Activated CD4-positive, alpha-beta T cell treated with anti-CD3 and anti-CD28 coated beads, Interleukin-2, Interleukin-6, amounts not matched to agents 100 ng/mL and 50 ng/mL, durations not matched to agents 16 hours and 8 hours (primary cell): ENCODE measurements around the gene NMRK1.

ENCODE experiments used
- DNase-seq: peaks from one replicate; pipeline ENCODE4 v3.0.0-alpha.2; 2020

The NMRK1 gene

GRCh38 chr9:75087824-75088645, at the start of gene NMRK1, which contains the start of gene OSTF1:
Gene NMRK1 (minus strand): TSS chr9:75088155. CDS start chr9:75083115, 5,040 bp downstream.
Gene OSTF1 (plus strand): TSS chr9:75088514. CDS start chr9:75088693, 179 bp downstream.
- DNase-seq = peak; percentile 97

- no peak for DNase-seq
Measured at GRCh38 chr9:75134495-75134894, 46.5 kb upstream of the NMRK1 start.

GRCh38 chr9:75133396-75133795, 45.4 kb upstream of the NMRK1 start:
- no peak for DNase-seq

- no peak for DNase-seq
Measured at GRCh38 chr9:75132244-75132643, 44.3 kb upstream of the NMRK1 start.

- DNase-seq = no peak
Measured at GRCh38 chr9:75131700-75132099, 43.7 kb upstream of the NMRK1 start.

- no peak for DNase-seq
Measured at GRCh38 chr9:75130621-75131230, 42.8 kb upstream of the NMRK1 start.

GRCh38 chr9:75130172-75130571, 42.2 kb upstream of the NMRK1 start:
- DNase-seq = no peak

- DNase-seq = peak; percentile 76
Measured at GRCh38 chr9:75128535-75128934, 40.6 kb upstream of the NMRK1 start.

- DNase-seq = no peak
Measured at GRCh38 chr9:75123696-75124095, 35.7 kb upstream of the NMRK1 start.

GRCh38 chr9:75121914-75122558, 34.1 kb upstream of the NMRK1 start:
- no peak for DNase-seq

- DNase-seq = no peak
Measured at GRCh38 chr9:75120686-75121085, 32.7 kb upstream of the NMRK1 start.

- DNase-seq = peak; percentile 63
Measured at GRCh38 chr9:75117564-75117963, 29.6 kb upstream of the NMRK1 start.

GRCh38 chr9:75116306-75116705, 28.4 kb upstream of the NMRK1 start:
- no peak for DNase-seq

GRCh38 chr9:75112789-75113188, 24.8 kb upstream of the NMRK1 start:
- no peak for DNase-seq

GRCh38 chr9:75111019-75111622, 23.2 kb upstream of the NMRK1 start:
- DNase-seq = no peak

GRCh38 chr9:75109210-75109839, 21.4 kb upstream of the NMRK1 start:
- no peak for DNase-seq

GRCh38 chr9:75108571-75108970, 20.6 kb upstream of the NMRK1 start:
- DNase-seq = no peak

- DNase-seq = no peak
Measured at GRCh38 chr9:75106857-75107256, 18.9 kb upstream of the NMRK1 start.

- no peak for DNase-seq
Measured at GRCh38 chr9:75105841-75106240, 17.9 kb upstream of the NMRK1 start.

- DNase-seq = no peak
Measured at GRCh38 chr9:75105019-75105540, 17.1 kb upstream of the NMRK1 start.

GRCh38 chr9:75104607-75105006, 16.7 kb upstream of the NMRK1 start:
- no peak for DNase-seq

- DNase-seq = no peak
Measured at GRCh38 chr9:75102177-75102790, 14.3 kb upstream of the NMRK1 start.
